GM18519 (cell line): ENCODE results near the gene PEAR1.

Experiments used
- ATAC-seq: cut with Tn5 transposase; IDR thresholded peaks from one replicate; pipeline ENCODE4 v1.9.1; 2021; ENCODE audit warnings: mild to moderate bottlenecking, moderate library complexity; ENCODE audit not compliant: unreplicated experiment, low FRiP score

The PEAR1 gene

DNA sequence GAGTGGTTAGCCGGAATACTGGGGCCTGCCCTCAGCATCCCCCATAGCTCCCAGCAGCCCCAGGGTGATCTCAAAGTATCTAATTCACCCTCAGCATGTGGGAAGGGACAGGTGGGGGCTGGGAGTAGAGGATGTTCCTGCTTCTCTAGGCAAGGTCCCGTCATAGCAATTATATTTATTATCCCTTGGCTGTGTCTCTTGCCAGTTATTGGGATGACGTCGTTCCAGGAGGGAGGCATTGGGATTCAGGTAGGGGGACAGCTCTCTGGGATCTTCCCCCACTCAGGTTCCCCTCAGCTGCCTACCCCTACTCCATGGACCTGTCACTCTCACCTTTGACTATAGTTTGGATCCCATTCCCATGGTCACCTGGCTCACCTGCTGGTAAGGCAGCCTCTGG lies 11.9 kb upstream of the PEAR1 start:
- no peak for ATAC-seq

DNA sequence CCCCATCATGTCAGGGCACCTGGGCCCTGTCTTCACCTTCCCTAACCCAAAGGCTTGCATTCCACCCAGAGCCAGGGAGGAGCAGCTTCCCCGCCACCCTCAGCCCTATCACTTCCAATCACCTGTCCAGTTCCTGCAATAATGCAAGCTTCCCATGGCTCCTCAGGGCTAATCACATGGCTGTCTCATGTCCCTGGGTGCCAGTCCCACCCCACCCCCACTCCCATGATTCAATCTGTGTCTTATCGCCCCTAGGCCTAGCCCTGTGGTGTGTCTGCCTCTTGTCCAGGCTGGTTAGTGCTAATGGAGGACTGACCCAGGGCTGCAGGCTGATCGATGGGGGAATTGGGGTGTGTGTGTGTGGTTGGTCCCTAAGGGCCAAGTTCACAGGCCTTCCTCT lies 11.0 kb upstream of the PEAR1 start:
- no peak for ATAC-seq

- ATAC-seq, result no peak
These were observed 9.6 kb upstream of the PEAR1 start for GRCh38 chr1:156883919-156884318.

- no peak for ATAC-seq
These were observed 8.8 kb upstream of the PEAR1 start for GRCh38 chr1:156884560-156885184.

DNA sequence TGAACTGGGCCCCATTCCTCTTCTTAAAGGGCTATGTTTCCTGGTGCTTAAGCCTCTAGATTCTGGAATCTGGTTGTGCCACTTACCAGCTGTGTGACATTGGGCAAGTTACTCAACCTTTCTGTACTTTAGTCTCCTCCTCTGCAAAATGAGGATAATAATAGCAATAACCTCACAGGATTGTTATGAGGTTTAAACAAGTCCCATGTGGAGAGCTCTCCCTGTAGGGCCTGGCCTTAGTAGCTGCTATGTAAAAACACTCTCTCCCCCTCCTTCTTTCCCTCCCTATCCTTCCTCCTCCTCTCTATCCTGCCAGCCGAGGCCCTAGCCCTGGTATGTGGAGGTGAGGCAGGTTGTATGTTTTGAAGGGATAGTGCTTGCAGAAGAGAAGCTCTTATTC lies 8.2 kb upstream of the PEAR1 start:
- no peak for ATAC-seq

GRCh38 chr1:156885880-156886355 lies 7.6 kb upstream of the PEAR1 start:
- ATAC-seq, result no peak

- no peak for ATAC-seq
These were observed 6.8 kb upstream of the PEAR1 start for GRCh38 chr1:156886583-156887281.

- no peak for ATAC-seq
These were observed 6.2 kb upstream of the PEAR1 start for GRCh38 chr1:156887317-156887716.

DNA sequence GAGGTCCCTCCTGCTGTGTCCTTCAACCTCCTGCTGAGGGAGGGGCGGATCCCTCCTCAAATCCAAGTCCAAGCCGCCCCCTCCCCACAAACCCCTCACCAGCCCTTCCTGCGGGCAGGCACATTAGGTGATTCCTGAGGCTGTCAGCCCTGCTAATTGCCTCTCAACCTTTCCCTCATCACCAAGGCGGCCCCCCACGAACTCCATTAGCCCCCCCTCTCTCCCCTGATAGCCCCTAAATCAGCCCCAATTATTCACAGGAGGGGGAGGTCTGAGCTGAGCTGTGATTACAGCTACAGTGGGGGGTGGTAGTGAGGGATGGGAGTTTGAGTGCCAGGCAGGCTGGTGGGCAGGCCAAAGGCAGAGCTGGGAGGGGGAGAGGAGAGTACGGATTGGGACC lies 5.8 kb upstream of the PEAR1 start:
- ATAC-seq, result no peak

GRCh38 chr1:156889802-156890580 lies 3.5 kb upstream of the PEAR1 start:
- no peak for ATAC-seq

- no peak for ATAC-seq
These were observed 1.1 kb upstream of the PEAR1 start for GRCh38 chr1:156892190-156893047.

- ATAC-seq, result no peak
These were observed 483 bp downstream of the PEAR1 start for GRCh38 chr1:156894001-156894400.

GRCh38 chr1:156894711-156895454 lies 1.4 kb downstream of the PEAR1 start:
- ATAC-seq, result no peak

- ATAC-seq, result no peak
These were observed 1.9 kb downstream of the PEAR1 start for GRCh38 chr1:156895455-156895812.

DNA sequence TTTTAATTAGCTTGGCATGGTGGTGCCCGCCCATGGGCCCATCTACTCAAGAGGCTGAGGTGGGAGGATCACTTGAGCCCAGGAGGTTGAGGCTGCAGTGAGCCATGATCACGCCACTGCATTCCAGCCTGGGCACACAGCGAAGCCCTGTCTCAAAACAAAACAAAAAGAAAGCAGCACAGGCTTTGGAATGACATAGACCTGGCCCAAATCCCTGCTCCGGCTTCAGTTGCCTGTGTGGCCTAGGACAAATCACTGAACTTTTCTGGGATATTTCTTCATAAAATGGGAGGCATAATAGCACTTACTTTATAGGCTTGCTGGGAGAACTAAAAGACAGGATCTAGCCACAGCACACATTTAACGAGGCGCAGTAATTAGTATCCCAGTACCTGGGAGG lies 2.4 kb downstream of the PEAR1 start:
- no peak for ATAC-seq

DNA sequence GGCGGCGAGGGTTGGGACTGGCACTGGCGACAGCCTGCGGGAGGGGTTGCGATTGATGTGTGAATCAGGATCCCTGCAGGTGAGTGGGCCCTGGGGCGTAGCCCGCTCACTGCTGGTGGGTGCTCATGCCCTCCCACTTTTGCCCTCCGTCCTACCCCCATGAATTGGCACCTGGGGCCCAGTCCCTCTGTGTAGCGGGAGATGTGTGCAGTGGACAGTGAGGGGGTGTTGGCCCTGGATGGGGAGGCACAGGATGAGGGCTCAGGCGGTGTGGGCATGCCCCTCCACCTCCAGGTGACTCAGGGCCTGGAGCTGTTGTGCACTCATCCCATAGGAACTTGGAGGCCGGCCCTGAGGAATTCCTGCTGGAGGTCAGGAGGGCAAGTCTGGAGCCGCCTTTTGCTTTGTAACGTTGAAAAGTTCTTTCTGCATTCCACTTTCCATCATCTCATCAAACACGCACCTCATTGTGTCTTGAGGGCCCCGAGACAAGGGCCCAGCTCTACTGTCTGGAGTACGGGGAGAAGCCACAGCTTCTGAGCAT lies 3.0 kb downstream of the PEAR1 start:
- ATAC-seq, result no peak

DNA sequence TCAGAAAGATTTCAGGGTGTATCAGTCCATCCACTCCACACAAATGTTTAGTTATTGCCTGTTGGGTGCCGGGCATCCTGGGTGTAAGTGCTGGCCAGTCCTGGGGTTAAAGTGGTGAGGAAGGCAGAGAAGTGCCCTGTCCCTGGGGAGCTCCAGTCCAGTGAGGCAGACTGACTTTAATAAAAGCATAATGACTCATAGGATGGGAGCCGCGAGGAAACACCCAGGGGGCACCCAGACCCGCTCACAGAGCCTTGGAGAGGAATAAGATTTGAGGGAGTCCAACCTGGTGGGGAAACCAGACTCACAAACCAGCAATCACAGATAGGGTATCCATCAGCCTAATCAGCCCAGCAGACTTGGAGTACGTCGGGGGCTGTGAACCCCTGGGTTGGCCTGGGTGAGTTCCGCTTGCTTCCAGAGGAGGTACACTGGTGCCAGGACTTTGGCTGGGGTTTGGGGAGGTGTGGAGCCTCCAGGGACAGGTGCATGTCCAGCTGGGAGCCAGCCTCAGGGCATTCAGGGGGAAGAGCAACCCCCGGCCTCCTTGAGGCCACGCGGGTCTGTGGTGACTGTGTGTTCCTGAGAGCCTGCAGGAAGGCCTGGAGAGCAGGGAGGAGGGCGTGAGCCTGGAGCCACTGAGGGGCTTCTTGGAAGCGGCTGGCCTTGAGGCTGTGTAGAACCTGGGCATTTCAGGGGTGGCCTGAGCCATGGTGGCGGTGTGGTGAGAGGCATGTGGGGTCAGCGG lies 3.7 kb downstream of the PEAR1 start:
- ATAC-seq, result no peak

GRCh38 chr1:156898161-156898566 lies 4.6 kb downstream of the PEAR1 start:
- no peak for ATAC-seq
